ENCODE data around the gene PCDHGB5. TPM values are rescaled to one million over a fixed set of nuclear protein-coding genes. Genes with fewer than 3 reads are reported as not detected.
"Not testable (repeated sequence)": the region's sequence is repeated elsewhere in the genome, so short reads cannot be mapped to it uniquely, and the experiment has no call there.

Gene PCDHGB5
- total and polyA plus RNA-seq, 2 experiments from 2014 or later: 1.2 TPM; not detected in 1

DNA sequence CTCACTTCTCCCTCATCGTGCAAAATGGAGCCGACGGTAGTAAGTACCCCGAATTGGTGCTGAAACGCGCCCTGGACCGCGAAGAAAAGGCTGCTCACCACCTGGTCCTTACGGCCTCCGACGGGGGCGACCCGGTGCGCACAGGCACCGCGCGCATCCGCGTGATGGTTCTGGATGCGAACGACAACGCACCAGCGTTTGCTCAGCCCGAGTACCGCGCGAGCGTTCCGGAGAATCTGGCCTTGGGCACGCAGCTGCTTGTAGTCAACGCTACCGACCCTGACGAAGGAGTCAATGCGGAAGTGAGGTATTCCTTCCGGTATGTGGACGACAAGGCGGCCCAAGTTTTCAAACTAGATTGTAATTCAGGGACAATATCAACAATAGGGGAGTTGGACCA is 33.5 kb downstream of the PCDHGB5 start:
- Histone ChIP-seq H3K27ac (no peak overlapping the region), H3K9me3 (ENCODE audit: low read depth) (peaks cover 5% of the 10 kb centered on the region), H3K4me3 (no peak overlapping the region), H3K4me1 (ENCODE audit: low read depth) (no peaks in the 10 kb centered on the region), H3K36me3 (no peaks in the 10 kb centered on the region), H3K27me3 (no peaks in the 10 kb centered on the region)
- TF ChIP-seq, protein P1, sequence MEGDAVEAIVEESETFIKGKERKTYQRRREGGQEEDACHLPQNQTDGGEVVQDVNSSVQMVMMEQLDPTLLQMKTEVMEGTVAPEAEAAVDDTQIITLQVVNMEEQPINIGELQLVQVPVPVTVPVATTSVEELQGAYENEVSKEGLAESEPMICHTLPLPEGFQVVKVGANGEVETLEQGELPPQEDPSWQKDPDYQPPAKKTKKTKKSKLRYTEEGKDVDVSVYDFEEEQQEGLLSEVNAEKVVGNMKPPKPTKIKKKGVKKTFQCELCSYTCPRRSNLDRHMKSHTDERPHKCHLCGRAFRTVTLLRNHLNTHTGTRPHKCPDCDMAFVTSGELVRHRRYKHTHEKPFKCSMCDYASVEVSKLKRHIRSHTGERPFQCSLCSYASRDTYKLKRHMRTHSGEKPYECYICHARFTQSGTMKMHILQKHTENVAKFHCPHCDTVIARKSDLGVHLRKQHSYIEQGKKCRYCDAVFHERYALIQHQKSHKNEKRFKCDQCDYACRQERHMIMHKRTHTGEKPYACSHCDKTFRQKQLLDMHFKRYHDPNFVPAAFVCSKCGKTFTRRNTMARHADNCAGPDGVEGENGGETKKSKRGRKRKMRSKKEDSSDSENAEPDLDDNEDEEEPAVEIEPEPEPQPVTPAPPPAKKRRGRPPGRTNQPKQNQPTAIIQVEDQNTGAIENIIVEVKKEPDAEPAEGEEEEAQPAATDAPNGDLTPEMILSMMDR (IDR thresholded peaks at IDR 0.05; ENCODE audit: low read depth, low read length): no peak
- DNase-seq (ENCODE audit: low read depth in 1 of 2, low spot score in 1 of 2): peak in 1 of 2 donors; percentile 67

GRCh38 chr5:141432308-141432707 is 34.6 kb downstream of the PCDHGB5 start:
- not testable (repeated sequence) for H3K9me3 ChIP-seq (ENCODE audit: low read depth)

DNA sequence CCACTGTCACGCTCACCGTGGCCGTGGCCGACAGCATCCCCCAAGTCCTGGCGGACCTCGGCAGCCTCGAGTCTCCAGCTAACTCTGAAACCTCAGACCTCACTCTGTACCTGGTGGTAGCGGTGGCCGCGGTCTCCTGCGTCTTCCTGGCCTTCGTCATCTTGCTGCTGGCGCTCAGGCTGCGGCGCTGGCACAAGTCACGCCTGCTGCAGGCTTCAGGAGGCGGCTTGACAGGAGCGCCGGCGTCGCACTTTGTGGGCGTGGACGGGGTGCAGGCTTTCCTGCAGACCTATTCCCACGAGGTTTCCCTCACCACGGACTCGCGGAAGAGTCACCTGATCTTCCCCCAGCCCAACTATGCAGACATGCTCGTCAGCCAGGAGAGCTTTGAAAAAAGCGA is 35.0 kb downstream of the PCDHGB5 start:
- not testable (repeated sequence) for DNase-seq (ENCODE audit: low read depth in 1 of 2, low spot score in 1 of 2); H3K4me1 ChIP-seq (ENCODE audit: low read depth); H3K9me3 ChIP-seq (ENCODE audit: low read depth); H3K27me3 ChIP-seq; H3K36me3 ChIP-seq; H3K27ac ChIP-seq; H3K4me3 ChIP-seq

More at GRCh38 chr5:141432308-141432707, 34.6 kb downstream of the PCDHGB5 start:
- H3K27ac ChIP-seq; H3K4me1 ChIP-seq (ENCODE audit: low read depth); H3K4me3 ChIP-seq; H3K36me3 ChIP-seq; DNase-seq (ENCODE audit: low read depth in 1 of 2, low spot score in 1 of 2); H3K27me3 ChIP-seq: not testable (repeated sequence)

GRCh38 chr5:141434006-141434405 is 36.3 kb downstream of the PCDHGB5 start:
- H3K27ac ChIP-seq: no peak overlapping the region
- TF ChIP-seq, protein P1 (IDR thresholded peaks at IDR 0.05; ENCODE audit: low read depth, low read length): no peak
- H3K9me3 ChIP-seq (ENCODE audit: low read depth): peaks cover 5% of the 10 kb centered on the region
- no peaks in the 10 kb centered on the region for H3K27me3 ChIP-seq
- no peak for DNase-seq (ENCODE audit: low read depth in 1 of 2, low spot score in 1 of 2)
- H3K4me3 ChIP-seq: no peak overlapping the region
- H3K36me3 ChIP-seq: no peaks in the 10 kb centered on the region
- H3K4me1 ChIP-seq (ENCODE audit: low read depth): no peaks in the 10 kb centered on the region

DNA sequence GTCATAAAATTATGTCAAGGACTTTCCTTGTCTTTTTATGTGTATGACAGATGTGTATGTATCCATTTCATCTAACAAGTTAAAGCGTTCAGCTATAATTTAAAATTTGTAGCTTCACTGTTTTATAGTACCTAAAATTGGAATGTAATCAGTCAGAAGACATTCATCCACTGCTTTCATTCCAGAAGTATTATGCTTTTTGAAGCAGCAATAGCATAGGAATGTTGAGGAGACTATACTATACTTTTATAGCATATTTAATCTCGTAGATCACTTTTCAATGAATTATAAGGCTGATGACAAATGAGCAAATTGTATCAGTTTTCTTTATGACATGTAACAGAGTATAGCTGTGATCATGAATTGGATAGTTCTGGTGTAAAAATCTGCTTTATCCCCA is 39.5 kb downstream of the PCDHGB5 start:
- no peaks in the 10 kb centered on the region for H3K4me1 ChIP-seq (ENCODE audit: low read depth)
- H3K27ac ChIP-seq: no peak overlapping the region
- no peak overlapping the region for H3K4me3 ChIP-seq
- TF ChIP-seq, protein P1 (IDR thresholded peaks at IDR 0.05; ENCODE audit: low read depth, low read length): no peak
- no peaks in the 10 kb centered on the region for H3K9me3 ChIP-seq (ENCODE audit: low read depth)
- no peak for DNase-seq (ENCODE audit: low read depth in 1 of 2, low spot score in 1 of 2)
- no peaks in the 10 kb centered on the region for H3K27me3 ChIP-seq
- H3K36me3 ChIP-seq: no peaks in the 10 kb centered on the region

DNA sequence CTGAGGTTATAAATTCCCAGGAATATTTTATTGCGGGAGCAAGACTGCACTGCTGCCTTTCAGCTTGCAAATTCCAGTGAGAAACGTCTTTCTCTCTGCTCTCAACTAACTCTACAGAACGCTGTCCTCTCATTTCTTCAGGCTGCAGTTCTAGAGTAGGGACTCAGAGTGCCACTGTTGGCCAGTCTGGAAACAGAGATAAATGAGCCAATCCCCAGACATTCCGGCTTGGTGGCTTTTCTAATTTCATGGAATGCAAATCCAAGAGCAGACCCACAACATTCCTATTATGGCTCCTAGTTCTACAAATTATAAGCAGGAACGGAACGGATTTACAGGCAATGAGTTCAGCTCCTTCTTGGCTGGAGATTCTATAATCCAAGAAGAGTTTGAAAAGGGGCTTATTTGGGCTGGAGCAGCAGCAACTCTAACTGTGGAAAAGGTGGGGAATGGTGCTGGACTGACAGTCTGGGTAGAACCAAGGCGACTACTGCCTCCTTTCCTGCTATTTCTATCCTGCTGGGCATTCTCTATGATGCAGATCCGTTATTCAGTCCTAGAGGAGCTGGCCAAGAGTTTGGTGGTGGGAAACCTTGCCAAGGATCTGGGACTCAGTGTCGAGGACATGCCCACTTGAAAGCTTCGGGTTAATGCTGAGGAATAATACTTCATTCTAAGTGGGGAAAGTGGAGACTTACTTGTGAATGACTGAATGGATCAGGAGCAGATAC is 41.8 kb downstream of the PCDHGB5 start:
- H3K27ac ChIP-seq: no peak overlapping the region
- no peaks in the 10 kb centered on the region for H3K27me3 ChIP-seq
- H3K4me1 ChIP-seq (ENCODE audit: low read depth): no peaks in the 10 kb centered on the region
- H3K36me3 ChIP-seq: no peaks in the 10 kb centered on the region
- TF ChIP-seq, protein P1 (IDR thresholded peaks at IDR 0.05; ENCODE audit: low read depth, low read length): no peak
- H3K9me3 ChIP-seq (ENCODE audit: low read depth): no peaks in the 10 kb centered on the region
- no peak overlapping the region for H3K4me3 ChIP-seq
- DNase-seq (ENCODE audit: low read depth in 1 of 2, low spot score in 1 of 2): no peak
